ENCODE data around the gene LDB2. TPM values are rescaled to one million over a fixed set of nuclear protein-coding genes. Genes with fewer than 3 reads are reported as not detected.

Gene LDB2
- total and polyA plus RNA-seq, 2 donors (not counting 1 experiment from before 2014, with no cell fraction given): not detected

- intact Hi-C loops (cut with micrococcal nuclease): no loop called here
- H3K4me1 Mint-ChIP-seq: no peaks in the 10 kb centered on the region
- TF ChIP-seq EZH2 (IDR thresholded peaks at IDR 0.05; ENCODE audit: borderline replicate concordance, insufficient read depth, low read depth, low read length, poor library complexity, severe bottlenecking): no peak
- H3K4me1 ChIP-seq (ENCODE audit: control insufficient read depth in 2 of 2, insufficient read depth in 2 of 2, low read length in 2 of 2): no peaks in the 10 kb centered on the region
- H3K9ac ChIP-seq (ENCODE audit: low read length): no peak overlapping the region
- no peak overlapping the region for H3K4me3 Mint-ChIP-seq
- no peak overlapping the region for H2AFZ ChIP-seq (ENCODE audit: insufficient read depth, low read depth, low read length, poor library complexity, severe bottlenecking)
- H3K9me3 Mint-ChIP-seq (ENCODE audit: insufficient read depth): no peaks in the 10 kb centered on the region
- H3K27me3 ChIP-seq (replicated peaks in 1 of 4; ENCODE audit: control extremely low read depth in 1 of 4, control insufficient read depth in 3 of 4, insufficient read depth in 4 of 4, low read length in 3 of 4): no peaks in the 10 kb centered on the region
- H3K4me3 ChIP-seq (ENCODE audit: control extremely low read depth in 1 of 5, extremely low read depth in 1 of 5, insufficient read depth in 1 of 5, low read depth in 2 of 5, low read length in 4 of 5): no peak overlapping the region
- H3K36me3 ChIP-seq (replicated peaks in 1 of 2; ENCODE audit: control extremely low read depth in 1 of 2, control insufficient read depth in 1 of 2, extremely low read depth in 1 of 2, insufficient read depth in 2 of 2, low read length in 1 of 2): no peaks in the 10 kb centered on the region
- H3K9me3 ChIP-seq (ENCODE audit: control extremely low read depth in 1 of 3, control insufficient read depth in 2 of 3, insufficient read depth in 1 of 3, low read length in 2 of 3): peaks cover 0 to 14% (median 0%) of the 10 kb centered on the region in 3 donors
- no peaks in the 10 kb centered on the region for H3K79me2 ChIP-seq (ENCODE audit: control insufficient read depth, insufficient read depth, low read length)
- CTCF ChIA-PET: no interaction called here
- ATAC-seq (ENCODE audit: low read depth): no peak
- H3K27ac Mint-ChIP-seq: no peak overlapping the region
- no peaks in the 10 kb centered on the region for H3K27me3 Mint-ChIP-seq
- DNase-seq: no peak
- no peak overlapping the region for H3K27ac ChIP-seq (ENCODE audit: low read length in 2 of 2)
- H4K20me1 ChIP-seq (ENCODE audit: control insufficient read depth, insufficient read depth, low read length, poor library complexity, severe bottlenecking): no peaks in the 10 kb centered on the region
- 92% methylated on average over 10 of the region's 10 CpGs for WGBS (ENCODE audit: insufficient coverage)
- POLR2A ChIA-PET: no interaction called here
- no peak overlapping the region for H3K4me2 ChIP-seq (replicated peaks; ENCODE audit: low read depth, low read length, poor library complexity, severe bottlenecking)
Measured at GRCh38 chr4:16582526-16582925, 315.9 kb downstream of the LDB2 start.

- no peaks in the 10 kb centered on the region for H3K27me3 Mint-ChIP-seq
- Histone ChIP-seq H3K27ac (ENCODE audit: low read length in 2 of 2) (no peak overlapping the region), H3K9ac (ENCODE audit: low read length) (no peak overlapping the region), H3K27me3 (replicated peaks in 1 of 4; ENCODE audit: control extremely low read depth in 1 of 4, control insufficient read depth in 3 of 4, insufficient read depth in 4 of 4, low read length in 3 of 4) (no peaks in the 10 kb centered on the region), H3K4me2 (replicated peaks; ENCODE audit: low read depth, low read length, poor library complexity, severe bottlenecking) (no peak overlapping the region), H3K4me1 (ENCODE audit: control insufficient read depth in 2 of 2, insufficient read depth in 2 of 2, low read length in 2 of 2) (no peaks in the 10 kb centered on the region), H3K79me2 (ENCODE audit: control insufficient read depth, insufficient read depth, low read length) (no peaks in the 10 kb centered on the region), H2AFZ (ENCODE audit: insufficient read depth, low read depth, low read length, poor library complexity, severe bottlenecking) (no peak overlapping the region), H3K9me3 (ENCODE audit: control extremely low read depth in 1 of 3, control insufficient read depth in 2 of 3, insufficient read depth in 1 of 3, low read length in 2 of 3) (peaks cover 0 to 14% (median 0%) of the 10 kb centered on the region in 3 donors), H3K36me3 (replicated peaks in 1 of 2; ENCODE audit: control extremely low read depth in 1 of 2, control insufficient read depth in 1 of 2, extremely low read depth in 1 of 2, insufficient read depth in 2 of 2, low read length in 1 of 2) (no peaks in the 10 kb centered on the region), H4K20me1 (ENCODE audit: control insufficient read depth, insufficient read depth, low read length, poor library complexity, severe bottlenecking) (no peaks in the 10 kb centered on the region), H3K4me3 (ENCODE audit: control extremely low read depth in 1 of 5, extremely low read depth in 1 of 5, insufficient read depth in 1 of 5, low read depth in 2 of 5, low read length in 4 of 5) (no peak overlapping the region)
- ATAC-seq (ENCODE audit: low read depth): no peak
- no peaks in the 10 kb centered on the region for H3K9me3 Mint-ChIP-seq (ENCODE audit: insufficient read depth)
- H3K27ac Mint-ChIP-seq: no peak overlapping the region
- intact Hi-C loops (cut with micrococcal nuclease): no loop called here
- no peak for TF ChIP-seq EZH2 (IDR thresholded peaks at IDR 0.05; ENCODE audit: borderline replicate concordance, insufficient read depth, low read depth, low read length, poor library complexity, severe bottlenecking)
- no peak for TF ChIP-seq CTCF (IDR thresholded peaks at IDR 0.05)
- no peak for DNase-seq
- 94% methylated on average over 3 of the region's 3 CpGs for WGBS (ENCODE audit: insufficient coverage)
- POLR2A ChIA-PET: no interaction called here
- H3K4me1 Mint-ChIP-seq: no peaks in the 10 kb centered on the region
- CTCF ChIA-PET: no interaction called here
- no peak overlapping the region for H3K4me3 Mint-ChIP-seq
Measured at GRCh38 chr4:16582036-16582435, 316.4 kb downstream of the LDB2 start.
